Right renal cortex interstitium (tissue), 3 donors: Measurements from ENCODE around the gene DLX3. TPM values are rescaled to one million over a fixed set of nuclear protein-coding genes. Genes with fewer than 3 reads are reported as not detected.
"Not testable (repeated sequence)": the region's sequence is repeated elsewhere in the genome, so short reads cannot be mapped to it uniquely, and the experiment has no call there.

Source experiments
- DNase-seq, 3 donors: peaks; one replicate each; pipeline ENCODE4 v3.0.0-alpha.2; 2013; ENCODE audit warnings: low read depth in 3 of 3, low spot score in 2 of 3
- polyA plus RNA-seq, 3 donors: library from polyadenylated mRNA; unstranded; fragments of 120-200 nt; gene quantifications; one replicate each; pipeline ENCODE4 v1.2.1, GENCODE V29; 2013; ENCODE audit not compliant: insufficient read length in 3 of 3

DLX3 gene
- 1 to 10 TPM in 2 of 3 donors, under 1 TPM in 1; 0.64 to 2.0 (median 1.4) TPM for polyA plus RNA-seq

GRCh38 chr17:49995055-49995738 is at the start of gene DLX3:
Gene DLX3, minus strand, starts transcription at chr17:49995224. Its CDS starts 226 bp downstream, at chr17:49994998.
- no peak for DNase-seq

- no peak for DNase-seq
Observed at GRCh38 chr17:50044483-50044882, 49.5 kb upstream of the DLX3 start.

GRCh38 chr17:50043290-50044148 is 48.5 kb upstream of the DLX3 start:
- DNase-seq, result no peak

GRCh38 chr17:50042211-50042610 is 47.2 kb upstream of the DLX3 start:
- no peak for DNase-seq

GRCh38 chr17:50040496-50040895 is 45.5 kb upstream of the DLX3 start:
- DNase-seq, result not testable (repeated sequence)

DNA sequence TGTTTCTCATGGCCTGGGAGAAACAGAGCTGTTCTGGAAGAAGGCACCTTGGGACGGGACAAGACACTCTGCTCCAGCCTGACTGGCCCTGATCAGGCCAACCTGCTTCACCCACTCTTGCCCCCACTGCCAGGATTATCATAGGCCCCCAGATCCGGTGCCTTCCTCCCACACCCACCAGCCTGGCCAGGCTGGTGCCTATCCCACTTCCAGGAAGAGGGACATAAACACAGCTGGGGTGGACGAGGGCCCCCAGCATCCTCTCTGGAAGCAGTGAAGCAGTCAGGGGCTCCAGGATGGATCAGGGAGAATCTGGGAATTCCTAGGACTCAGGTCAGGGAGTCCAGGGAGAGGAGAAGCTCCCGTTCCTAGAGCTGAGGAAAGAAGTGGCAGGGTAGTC is 44.0 kb upstream of the DLX3 start:
- DNase-seq, result no peak

GRCh38 chr17:50037321-50038107 is 42.5 kb upstream of the DLX3 start:
- DNase-seq, result no peak

- DNase-seq, result no peak
Observed at GRCh38 chr17:50036455-50037261, 41.6 kb upstream of the DLX3 start.

DNA sequence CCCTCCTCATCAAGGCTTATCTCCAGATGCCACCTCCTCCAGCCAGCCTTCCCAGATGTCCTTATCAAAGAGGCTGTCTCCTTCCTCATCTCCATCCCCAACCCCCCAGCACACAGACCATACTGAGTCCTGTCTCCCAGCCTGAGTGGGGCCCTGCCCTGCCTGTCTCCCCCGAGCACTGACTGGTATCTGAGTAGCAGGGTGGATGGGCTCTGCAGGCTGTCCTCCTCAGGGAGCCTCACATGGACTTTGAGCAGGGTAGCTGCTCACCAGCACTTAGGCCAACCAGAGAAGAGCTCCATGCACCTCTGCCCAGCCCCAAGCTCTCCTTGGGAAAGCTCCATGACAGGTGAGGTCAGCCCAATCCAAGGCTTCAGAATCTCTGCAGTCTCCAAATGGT is 40.9 kb upstream of the DLX3 start:
- DNase-seq, result no peak

GRCh38 chr17:50035421-50035879 is 40.4 kb upstream of the DLX3 start:
- DNase-seq, result no peak

DNA sequence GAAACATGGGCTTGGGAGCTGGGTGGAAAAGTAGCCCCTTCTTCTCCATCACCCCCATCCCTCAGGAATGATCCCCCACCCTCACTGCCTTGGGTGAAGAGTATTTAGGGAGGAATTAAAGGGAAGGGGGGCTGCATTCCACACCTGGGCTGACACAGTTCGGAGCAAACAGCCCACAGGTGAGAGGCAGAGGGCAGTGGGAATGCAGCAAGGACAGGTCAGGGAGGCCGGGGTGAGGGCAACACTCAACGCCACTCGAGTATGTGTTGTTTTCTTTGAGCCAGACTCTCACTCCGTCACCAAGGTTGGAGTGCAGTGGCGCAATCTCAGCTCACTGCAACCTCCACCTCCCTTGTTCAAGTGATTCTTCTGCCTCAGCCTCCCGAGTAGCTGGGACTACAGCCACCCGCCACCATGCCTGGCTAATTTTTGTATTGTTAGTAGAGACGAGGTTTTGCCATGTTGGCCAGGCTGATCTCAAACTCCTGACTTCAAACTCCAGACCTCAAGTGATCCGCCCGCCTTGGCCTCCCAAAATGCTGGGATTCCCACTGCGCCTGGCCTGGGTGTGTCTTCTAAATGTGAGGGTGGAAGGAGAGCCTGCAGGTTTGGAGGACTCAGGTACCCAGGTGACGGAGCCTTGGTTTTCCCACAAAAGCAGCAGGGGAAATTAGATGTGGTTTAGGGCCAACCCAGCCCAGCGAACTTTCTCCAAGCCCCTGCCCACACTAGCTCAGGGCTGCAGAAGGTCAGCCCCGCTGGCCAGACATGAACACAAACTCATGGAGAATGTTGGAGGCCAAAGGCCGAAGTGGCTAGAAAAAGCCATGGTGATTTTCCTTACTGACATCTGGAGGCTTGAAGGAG is 39.7 kb upstream of the DLX3 start:
- DNase-seq, result no peak

- DNase-seq, result no peak
Observed at GRCh38 chr17:50033316-50033715, 38.3 kb upstream of the DLX3 start.

DNA sequence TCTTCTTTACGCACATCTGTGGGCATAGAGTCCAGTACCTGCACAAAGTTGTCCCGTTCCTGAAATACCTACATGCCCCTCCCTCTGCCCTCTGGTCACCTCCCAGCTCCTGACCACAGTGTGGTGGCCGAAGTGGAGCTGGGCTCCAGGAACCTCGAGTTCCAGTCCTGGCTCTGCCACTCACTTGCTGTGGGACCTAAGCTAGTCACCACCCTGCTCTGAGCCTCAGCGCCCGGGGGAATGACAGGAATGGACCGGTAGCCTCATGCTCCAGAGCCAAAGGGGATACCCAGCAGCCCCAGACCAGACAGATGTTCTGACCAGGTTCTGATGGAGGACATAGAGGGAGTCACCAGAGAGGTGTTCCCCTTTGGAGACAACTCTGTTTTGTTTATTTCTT is 34.2 kb upstream of the DLX3 start:
- no peak for DNase-seq

- no peak for DNase-seq
Observed at GRCh38 chr17:50028736-50029120, 33.7 kb upstream of the DLX3 start.

DNA sequence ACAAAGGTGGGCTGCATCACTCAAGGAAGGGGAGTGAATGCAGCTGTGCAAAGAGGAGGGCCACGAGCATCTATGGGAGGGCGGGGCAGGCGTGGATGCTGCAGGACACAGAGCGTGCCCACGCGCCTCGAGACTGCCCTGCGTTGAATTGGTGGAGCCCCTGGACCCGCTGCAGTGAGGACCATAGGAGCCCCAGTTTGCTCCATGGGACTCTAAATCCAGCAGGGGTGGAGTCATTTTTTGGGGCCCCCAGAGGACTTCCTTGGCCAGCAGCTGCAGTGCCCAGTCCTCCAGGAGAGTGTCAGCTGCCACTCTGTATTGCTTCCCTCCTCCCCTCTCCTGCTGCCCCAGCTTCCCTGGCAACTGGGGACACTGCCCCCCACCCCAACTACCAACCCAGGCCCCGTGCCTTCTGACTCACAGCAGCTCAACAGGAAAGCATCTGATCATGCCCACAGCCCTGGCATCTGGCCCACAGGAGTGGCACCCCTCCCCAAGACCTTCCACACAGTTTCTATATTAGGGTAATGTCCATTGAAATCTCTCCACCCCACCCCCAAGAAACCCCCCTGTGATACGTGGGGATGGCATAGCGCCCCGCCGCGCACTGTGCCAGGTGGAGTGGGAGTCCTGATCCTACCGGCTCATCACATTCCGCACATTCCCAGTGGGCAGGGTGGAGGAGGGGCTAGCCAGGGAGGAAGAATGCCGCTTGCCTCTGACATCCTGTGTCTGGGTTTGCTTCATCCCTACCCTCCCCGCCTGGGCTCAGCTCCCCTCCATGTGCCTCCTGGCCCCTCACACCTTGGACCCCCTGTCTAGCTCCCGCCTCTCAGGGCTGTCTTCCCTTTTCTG is 33.1 kb upstream of the DLX3 start:
- DNase-seq, result no peak

DNA sequence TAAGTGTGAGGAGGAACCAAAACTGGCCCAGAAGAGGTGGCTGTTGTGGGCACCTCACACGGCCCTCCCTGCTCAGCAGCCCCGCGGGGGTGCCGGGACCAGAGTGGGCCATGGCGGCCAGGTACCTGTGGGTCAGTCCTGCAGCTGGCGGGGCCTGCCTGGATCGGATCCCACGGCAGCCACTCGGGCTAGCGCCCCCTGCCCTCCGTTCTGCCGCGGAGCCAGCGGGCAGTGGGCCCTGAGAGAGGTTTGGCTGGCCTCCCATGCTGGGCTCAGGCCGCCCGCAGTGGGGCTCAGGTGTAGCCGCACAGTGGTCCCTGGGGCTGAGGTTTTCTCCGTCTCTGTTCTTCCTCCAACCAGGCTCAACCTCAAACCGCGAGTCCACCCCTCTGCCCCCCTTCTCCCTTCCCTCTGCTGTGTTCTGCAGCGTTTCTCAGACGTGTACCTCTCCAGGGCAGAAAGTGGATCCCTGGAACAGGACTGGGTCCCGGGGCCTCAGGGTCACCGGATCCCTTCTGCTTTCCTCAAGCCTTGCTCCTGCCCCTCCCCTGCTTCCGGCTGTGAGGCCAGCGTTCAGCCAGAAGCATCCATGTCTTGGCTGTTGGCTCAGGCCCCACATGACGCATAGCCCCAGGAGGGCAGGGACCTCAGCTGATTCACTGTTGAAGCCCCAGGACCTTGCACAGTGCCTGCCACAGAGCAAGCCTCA is 32.3 kb upstream of the DLX3 start:
- no peak for DNase-seq

DNA sequence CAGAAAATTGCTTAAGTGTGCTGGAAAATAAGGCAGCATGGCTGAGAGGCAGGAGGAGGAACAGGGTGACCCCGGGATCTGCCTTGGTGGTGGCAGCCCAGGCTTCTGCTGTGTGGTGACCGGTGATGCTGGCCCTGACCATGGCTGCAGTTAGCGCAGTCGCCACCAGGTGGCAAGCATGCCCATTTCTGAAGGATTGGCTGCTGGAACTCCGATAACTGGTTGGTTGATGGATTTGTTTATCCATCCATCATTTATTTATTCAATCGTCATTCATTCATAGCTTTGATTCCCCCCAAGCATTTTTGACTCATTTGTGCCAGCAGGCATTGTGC is 31.8 kb upstream of the DLX3 start:
- DNase-seq, result peak; percentile 61 to 65 (median 62)
